ENCODE results near the gene HDAC4.

HDAC4 gene

DNA sequence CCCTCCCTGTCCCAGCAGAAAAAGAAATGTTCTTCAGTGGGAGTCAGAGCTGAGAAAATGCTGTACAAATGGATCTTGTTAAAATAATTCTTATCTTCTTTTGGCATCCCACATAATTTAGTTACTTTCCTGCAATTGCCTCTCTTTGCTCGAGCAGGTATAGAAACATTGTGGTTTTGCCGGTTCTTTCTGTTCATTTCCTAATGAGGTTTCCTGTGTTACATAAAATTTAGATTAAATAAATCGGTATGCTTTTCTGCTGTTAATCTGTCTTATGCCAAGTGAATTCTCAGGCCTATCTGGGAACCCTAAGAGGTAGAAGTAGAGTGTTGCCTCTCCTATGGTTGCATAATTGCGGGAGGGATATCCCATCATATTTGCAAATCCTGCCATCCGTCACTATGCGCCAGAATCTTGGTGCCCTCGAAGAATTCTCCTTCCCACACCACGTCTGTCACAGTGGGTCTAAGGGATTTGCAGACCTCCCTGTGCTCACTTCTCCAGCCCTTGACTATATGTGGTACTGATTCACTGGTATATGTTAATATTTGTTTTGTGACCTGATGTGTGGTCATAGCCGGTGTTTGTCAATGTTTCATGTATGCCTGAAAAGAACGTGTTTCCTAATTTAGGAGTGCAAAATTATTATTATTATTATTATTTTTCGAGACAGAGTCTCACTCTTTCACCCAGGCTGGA lies 12.2 kb upstream of the HDAC4 start:
- no peak overlapping the region for H3K9ac ChIP-seq (ENCODE audit: low read length)
- no peaks in the 10 kb centered on the region for H3K4me1 ChIP-seq (ENCODE audit: insufficient read depth, low read length, severe bottlenecking)
- H3F3A ChIP-seq (ENCODE audit: insufficient read depth, low read length) = no peaks in the 10 kb centered on the region
- H4K20me1 ChIP-seq (ENCODE audit: insufficient read depth, low read length) = no peaks in the 10 kb centered on the region
- no peak overlapping the region for H2AFZ ChIP-seq (ENCODE audit: low read length)
- H3K27ac ChIP-seq (ENCODE audit: low read depth, low read length, poor library complexity, severe bottlenecking) = no peak overlapping the region
- H3K4me3 ChIP-seq (ENCODE audit: low read depth, low read length, poor library complexity, severe bottlenecking) = no peak overlapping the region
- no peaks in the 10 kb centered on the region for H3K36me3 ChIP-seq (ENCODE audit: insufficient read depth, low read length)
- H3K9me3 ChIP-seq (ENCODE audit: low read length) = no peaks in the 10 kb centered on the region
- TF ChIP-seq, protein P1, sequence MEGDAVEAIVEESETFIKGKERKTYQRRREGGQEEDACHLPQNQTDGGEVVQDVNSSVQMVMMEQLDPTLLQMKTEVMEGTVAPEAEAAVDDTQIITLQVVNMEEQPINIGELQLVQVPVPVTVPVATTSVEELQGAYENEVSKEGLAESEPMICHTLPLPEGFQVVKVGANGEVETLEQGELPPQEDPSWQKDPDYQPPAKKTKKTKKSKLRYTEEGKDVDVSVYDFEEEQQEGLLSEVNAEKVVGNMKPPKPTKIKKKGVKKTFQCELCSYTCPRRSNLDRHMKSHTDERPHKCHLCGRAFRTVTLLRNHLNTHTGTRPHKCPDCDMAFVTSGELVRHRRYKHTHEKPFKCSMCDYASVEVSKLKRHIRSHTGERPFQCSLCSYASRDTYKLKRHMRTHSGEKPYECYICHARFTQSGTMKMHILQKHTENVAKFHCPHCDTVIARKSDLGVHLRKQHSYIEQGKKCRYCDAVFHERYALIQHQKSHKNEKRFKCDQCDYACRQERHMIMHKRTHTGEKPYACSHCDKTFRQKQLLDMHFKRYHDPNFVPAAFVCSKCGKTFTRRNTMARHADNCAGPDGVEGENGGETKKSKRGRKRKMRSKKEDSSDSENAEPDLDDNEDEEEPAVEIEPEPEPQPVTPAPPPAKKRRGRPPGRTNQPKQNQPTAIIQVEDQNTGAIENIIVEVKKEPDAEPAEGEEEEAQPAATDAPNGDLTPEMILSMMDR (IDR thresholded peaks at IDR 0.05; ENCODE audit: low read length) = no peak
- TF ChIP-seq EZH2 (IDR thresholded peaks at IDR 0.05; ENCODE audit: borderline replicate concordance, low read length) = no peak
- H3K79me2 ChIP-seq (ENCODE audit: insufficient read depth, low read length) = no peaks in the 10 kb centered on the region
- H3K9me2 ChIP-seq (ENCODE audit: low read depth, low read length) = no peaks in the 10 kb centered on the region
- H3K27me3 ChIP-seq (ENCODE audit: insufficient read depth, low read length) = peaks cover 4% of the 10 kb centered on the region; the same call in 1 of the 2 replicates
- H3K4me2 ChIP-seq (ENCODE audit: low read length) = no peak overlapping the region

DNA sequence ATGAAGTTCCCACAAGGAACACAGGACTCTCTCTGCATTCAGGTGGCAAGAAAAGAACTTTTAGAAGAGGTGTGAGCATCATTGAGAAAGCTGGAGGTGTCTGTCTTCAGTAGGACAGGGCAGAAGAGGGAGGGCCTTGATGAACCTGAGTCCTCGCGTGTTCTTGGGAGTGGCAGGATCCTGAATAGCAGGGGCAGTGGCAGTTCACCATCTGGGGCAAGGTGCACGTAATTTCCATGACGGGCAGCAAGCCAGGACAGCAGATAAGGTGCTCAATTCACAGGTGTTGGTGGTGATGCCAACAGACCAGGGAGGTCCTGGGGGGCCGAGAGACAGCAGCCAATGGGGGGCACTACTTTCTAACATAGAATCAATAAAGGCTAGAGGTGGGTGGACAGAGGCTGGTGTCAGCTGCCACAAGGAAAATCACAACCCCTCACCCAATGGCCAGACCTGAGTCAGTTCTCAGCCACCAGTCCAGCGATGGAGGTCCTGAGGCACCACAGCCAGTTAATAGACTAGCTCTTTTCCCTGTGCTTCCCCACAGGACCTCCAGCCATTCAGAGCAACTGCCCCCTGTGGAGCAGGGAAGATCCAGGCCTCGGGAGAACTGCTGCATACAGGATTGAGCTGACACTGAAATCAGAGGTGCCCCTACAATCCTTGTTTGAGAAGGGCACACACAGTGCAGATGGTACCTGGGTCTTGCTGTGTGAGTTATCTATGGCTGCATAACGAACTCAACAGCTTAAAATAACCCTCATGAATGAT lies 10.9 kb upstream of the HDAC4 start:
- Histone ChIP-seq H3K9ac (ENCODE audit: low read length) (no peak overlapping the region), H4K20me1 (ENCODE audit: insufficient read depth, low read length) (no peaks in the 10 kb centered on the region), H3K9me2 (ENCODE audit: low read depth, low read length) (no peaks in the 10 kb centered on the region), H3K9me3 (ENCODE audit: low read length) (no peaks in the 10 kb centered on the region), H3K79me2 (ENCODE audit: insufficient read depth, low read length) (no peaks in the 10 kb centered on the region), H3F3A (ENCODE audit: insufficient read depth, low read length) (no peaks in the 10 kb centered on the region), H3K27me3 (ENCODE audit: insufficient read depth, low read length) (peaks cover 4% of the 10 kb centered on the region; the same call in 1 of the 2 replicates), H3K27ac (ENCODE audit: low read depth, low read length, poor library complexity, severe bottlenecking) (no peak overlapping the region), H3K36me3 (ENCODE audit: insufficient read depth, low read length) (no peaks in the 10 kb centered on the region), H2AFZ (ENCODE audit: low read length) (no peak overlapping the region), H3K4me3 (ENCODE audit: low read depth, low read length, poor library complexity, severe bottlenecking) (no peak overlapping the region), H3K4me1 (ENCODE audit: insufficient read depth, low read length, severe bottlenecking) (no peaks in the 10 kb centered on the region), H3K4me2 (ENCODE audit: low read length) (no peak overlapping the region)
- no peak for TF ChIP-seq EZH2 (IDR thresholded peaks at IDR 0.05; ENCODE audit: borderline replicate concordance, low read length)
- TF ChIP-seq, protein P1 (IDR thresholded peaks at IDR 0.05; ENCODE audit: low read length) = no peak

DNA sequence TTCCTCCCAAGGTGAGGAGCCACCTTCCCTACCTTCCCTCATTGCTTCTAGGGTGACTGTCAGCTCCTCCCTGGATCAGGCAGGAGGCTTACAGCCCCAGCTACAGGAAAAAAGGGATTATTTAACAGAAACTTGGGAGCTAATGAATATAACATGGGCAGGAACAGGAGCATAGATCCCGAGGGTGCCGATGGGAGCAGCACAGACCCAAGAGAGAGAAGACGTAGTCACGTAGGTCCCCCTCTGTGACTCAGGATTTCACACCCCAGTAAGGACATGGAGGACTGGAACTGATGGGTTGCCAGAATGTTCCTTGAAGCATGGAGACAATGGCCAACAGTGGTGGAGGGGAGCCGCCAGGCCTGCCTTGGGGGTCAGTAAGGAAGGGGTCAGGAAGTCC lies 10.3 kb upstream of the HDAC4 start:
- Histone ChIP-seq H3K36me3 (ENCODE audit: insufficient read depth, low read length) (no peaks in the 10 kb centered on the region), H3F3A (ENCODE audit: insufficient read depth, low read length) (no peaks in the 10 kb centered on the region), H2AFZ (ENCODE audit: low read length) (no peak overlapping the region), H3K9ac (ENCODE audit: low read length) (no peak overlapping the region), H3K9me3 (ENCODE audit: low read length) (no peaks in the 10 kb centered on the region), H3K27ac (ENCODE audit: low read depth, low read length, poor library complexity, severe bottlenecking) (no peak overlapping the region), H3K27me3 (ENCODE audit: insufficient read depth, low read length) (peaks cover 4% of the 10 kb centered on the region; the same call in 1 of the 2 replicates), H4K20me1 (ENCODE audit: insufficient read depth, low read length) (no peaks in the 10 kb centered on the region), H3K9me2 (ENCODE audit: low read depth, low read length) (no peaks in the 10 kb centered on the region), H3K4me2 (ENCODE audit: low read length) (no peak overlapping the region), H3K79me2 (ENCODE audit: insufficient read depth, low read length) (no peaks in the 10 kb centered on the region), H3K4me3 (ENCODE audit: low read depth, low read length, poor library complexity, severe bottlenecking) (no peak overlapping the region), H3K4me1 (ENCODE audit: insufficient read depth, low read length, severe bottlenecking) (no peaks in the 10 kb centered on the region)
- TF ChIP-seq, protein P1 (IDR thresholded peaks at IDR 0.05; ENCODE audit: low read length) = no peak
- TF ChIP-seq EZH2 (IDR thresholded peaks at IDR 0.05; ENCODE audit: borderline replicate concordance, low read length) = no peak
